CD14-positive monocyte (primary cell): ENCODE data around the gene RPL18. TPM values are rescaled to one million over a fixed set of nuclear protein-coding genes. Genes with fewer than 3 reads are reported as not detected.

ENCODE experiments used
- DNase-seq, 3 donors: peaks; one replicate each; pipeline ENCODE4 v3.0.0-alpha.2; 2011 to 2022
- H2AFZ ChIP-seq: 2 replicates; pipeline ENCODE4 v1.6.0; 2012; ENCODE audit warnings: mild to moderate bottlenecking, low read depth, low read length, inconsistent platforms; ENCODE audit not compliant: insufficient read depth, poor library complexity, severe bottlenecking
- H3K27ac ChIP-seq, 2 donors: 1 replicate in 1 of 2; 2 replicates in 1 of 2; pipeline ENCODE4 v1.5.1; 2012 to 2013; ENCODE audit warnings: low read length in 2 of 2, control low read depth in 1 of 2, inconsistent platforms in 1 of 2, low read depth in 1 of 2, mild to moderate bottlenecking in 1 of 2
- H3K27me3 ChIP-seq, 2 donors: one replicate each; pipeline versions ENCODE4 v1.6.0 to v1.6.1; 2011 to 2013; ENCODE audit warnings: low read length in 2 of 2; ENCODE audit not compliant: control insufficient read depth in 2 of 2, insufficient read depth in 2 of 2
- H3K36me3 ChIP-seq, 2 donors: replicated peaks in 1 of 2; 1 replicate in 1 of 2; 2 replicates in 1 of 2; pipeline versions ENCODE4 v1.5.1 to v1.6.1; 2012 to 2013; ENCODE audit warnings: low read length in 2 of 2, control low read depth in 1 of 2, inconsistent platforms in 1 of 2, mild to moderate bottlenecking in 1 of 2; ENCODE audit not compliant: insufficient read depth in 2 of 2, control insufficient read depth in 1 of 2
- H3K4me1 ChIP-seq, 2 donors: 1 replicate in 1 of 2; 2 replicates in 1 of 2; pipeline versions ENCODE4 v1.5.1 to v1.6.1; 2012 to 2013; ENCODE audit warnings: low read length in 2 of 2, control low read depth in 1 of 2, inconsistent platforms in 1 of 2, mild to moderate bottlenecking in 1 of 2, moderate library complexity in 1 of 2; ENCODE audit not compliant: insufficient read depth in 2 of 2, control insufficient read depth in 1 of 2
- H3K4me2 ChIP-seq: replicated peaks from 2 replicates; pipeline ENCODE3; 2012; ENCODE audit warnings: low read length, moderate library complexity, mild to moderate bottlenecking; ENCODE audit not compliant: poor library complexity, severe bottlenecking; ENCODE audit errors: extremely low read depth
- H3K4me3 ChIP-seq, 3 experiments: fragments of 200-600 bp in 1 of 3; sonication (generic) in 1 of 3; replicated peaks in 1 of 3; 1 replicate in 2 of 3; 2 replicates in 1 of 3; pipeline ENCODE4 v1.5.1; 2011 to 2013; ENCODE audit warnings: low read length in 3 of 3, mild to moderate bottlenecking in 3 of 3, control low read depth in 2 of 3, low read depth in 2 of 3, inconsistent platforms in 1 of 3, moderate library complexity in 1 of 3
- H3K79me2 ChIP-seq: 2 replicates; pipeline ENCODE4 v1.6.0; 2012; ENCODE audit warnings: mild to moderate bottlenecking, control low read depth, inconsistent platforms, low read length, moderate library complexity; ENCODE audit not compliant: insufficient read depth
- H3K9ac ChIP-seq: 2 replicates; pipeline ENCODE4 v1.6.0; 2017; ENCODE audit warnings: low read length, mild to moderate bottlenecking; ENCODE audit not compliant: insufficient read depth, poor library complexity, severe bottlenecking
- H3K9me3 ChIP-seq, 2 donors: replicated peaks in 1 of 2; 1 replicate in 1 of 2; 2 replicates in 1 of 2; pipeline versions ENCODE4 v1.5.1 to v1.6.1; 2012 to 2013; ENCODE audit warnings: low read length in 2 of 2, control low read depth in 1 of 2; ENCODE audit not compliant: control insufficient read depth in 1 of 2, insufficient read depth in 1 of 2
- H4K20me1 ChIP-seq: 2 replicates; pipeline ENCODE4 v1.6.0; 2012; ENCODE audit warnings: mild to moderate bottlenecking, low read length, control low read depth, moderate library complexity; ENCODE audit not compliant: insufficient read depth
- H3K27ac Mint-ChIP-seq, 7 donors: one replicate each; pipeline ENCODE4 v1.8.0; 2020; ENCODE audit warnings: mild to moderate bottlenecking in 7 of 7, mixed read lengths in 7 of 7, moderate library complexity in 6 of 7, inconsistent platforms in 2 of 7
- H3K27me3 Mint-ChIP-seq, 3 donors: one replicate each; pipeline ENCODE4 v1.8.0; 2021 to 2022; ENCODE audit warnings: low read depth in 3 of 3, mild to moderate bottlenecking in 3 of 3, mixed read lengths in 3 of 3, moderate library complexity in 3 of 3, inconsistent platforms in 1 of 3
- H3K36me3 Mint-ChIP-seq, 2 donors: one replicate each; pipeline ENCODE4 v1.8.0; 2020; ENCODE audit warnings: mixed read lengths in 2 of 2, inconsistent platforms in 1 of 2, mild to moderate bottlenecking in 1 of 2
- H3K4me1 Mint-ChIP-seq: one replicate; pipeline ENCODE4 v1.8.0; 2020; ENCODE audit warnings: mild to moderate bottlenecking, mixed read lengths
- H3K4me3 Mint-ChIP-seq, 2 donors: one replicate each; pipeline ENCODE4 v1.8.0; 2020; ENCODE audit warnings: mild to moderate bottlenecking in 2 of 2, mixed read lengths in 2 of 2, moderate library complexity in 1 of 2
- H3K9me3 Mint-ChIP-seq, 7 donors: one replicate each; pipeline ENCODE4 v1.8.0; 2020 to 2022; ENCODE audit warnings: mixed read lengths in 7 of 7, mild to moderate bottlenecking in 6 of 7, moderate library complexity in 6 of 7, inconsistent platforms in 2 of 7
- WGBS: methylation state at CpG from one replicate; pipeline ENCODE4 v1.1.5; 2013; ENCODE audit warnings: missing lambda C conversion rate; ENCODE audit not compliant: insufficient coverage; 5-methylcytosine and 5-hydroxymethylcytosine counted together
- intact Hi-C, 2 donors: fragments of 100-400 bp; cut with micrococcal nuclease; formaldehyde crosslinking; loops; one replicate each; pipeline versions ENCODE4 v1.15.0 to v1.15.1; 2023
- polyA plus RNA-seq, 3 donors: library from polyadenylated mRNA; depleted of rRNA in 1 of 3; unstranded in 2 of 3; stranded (reverse) in 1 of 3; fragments of 300-500 nt in 2 of 3; fragments of >200 nt in 1 of 3; fragmentation: Illumina TruSeq in 2 of 3; gene quantifications; 1 replicate in 2 of 3; 2 replicates in 1 of 3; pipeline ENCODE4 v1.2.3, GENCODE V29; 2012 to 2021
- TF ChIP-seq, protein P1 (sequence below): fragments of 200-600 bp; IDR thresholded peaks from one replicate; pipeline ENCODE4 v1.8.0; 2022; ENCODE audit warnings: antibody characterized with exemption, mild to moderate bottlenecking

The RPL18 gene
- polyA plus RNA-seq, 3 donors = 803 to 1,540 (median 892) TPM

GRCh38 chr19:48651683-48652048, 32.7 kb upstream of the RPL18 start:
- Histone ChIP-seq H2AFZ (no peak overlapping the region), H3K4me2 (no peak overlapping the region), H3K4me3 (no peak overlapping the region), H3K36me3 (no peaks in the 10 kb centered on the region), H3K27ac (no peak overlapping the region), H3K27me3 (no peaks in the 10 kb centered on the region), H3K9ac (no peak overlapping the region), H3K4me1 (peaks cover 18 to 28% of the 10 kb centered on the region in 2 donors), H3K79me2 (no peaks in the 10 kb centered on the region), H3K9me3 (no peaks in the 10 kb centered on the region), H4K20me1 (no peaks in the 10 kb centered on the region)
- WGBS = 78% methylated on average over 5 of the region's 5 CpGs
- peaks cover 6 to 17% (median 6%) of the 10 kb centered on the region in 3 donors for H3K27me3 Mint-ChIP-seq
- intact Hi-C loops = no loop called here
- H3K9me3 Mint-ChIP-seq = peaks cover 0 to 3% (median 0%) of the 10 kb centered on the region in 7 donors
- no peak for DNase-seq
- H3K27ac Mint-ChIP-seq = peak overlapping the region in 3 of 7 donors; percentile 31 to 52 (median 42)
- H3K4me3 Mint-ChIP-seq = no peak overlapping the region
- peaks cover 36% of the 10 kb centered on the region for H3K4me1 Mint-ChIP-seq
- H3K36me3 Mint-ChIP-seq = peaks cover 0 to 3% of the 10 kb centered on the region in 2 donors
- TF ChIP-seq, protein P1, sequence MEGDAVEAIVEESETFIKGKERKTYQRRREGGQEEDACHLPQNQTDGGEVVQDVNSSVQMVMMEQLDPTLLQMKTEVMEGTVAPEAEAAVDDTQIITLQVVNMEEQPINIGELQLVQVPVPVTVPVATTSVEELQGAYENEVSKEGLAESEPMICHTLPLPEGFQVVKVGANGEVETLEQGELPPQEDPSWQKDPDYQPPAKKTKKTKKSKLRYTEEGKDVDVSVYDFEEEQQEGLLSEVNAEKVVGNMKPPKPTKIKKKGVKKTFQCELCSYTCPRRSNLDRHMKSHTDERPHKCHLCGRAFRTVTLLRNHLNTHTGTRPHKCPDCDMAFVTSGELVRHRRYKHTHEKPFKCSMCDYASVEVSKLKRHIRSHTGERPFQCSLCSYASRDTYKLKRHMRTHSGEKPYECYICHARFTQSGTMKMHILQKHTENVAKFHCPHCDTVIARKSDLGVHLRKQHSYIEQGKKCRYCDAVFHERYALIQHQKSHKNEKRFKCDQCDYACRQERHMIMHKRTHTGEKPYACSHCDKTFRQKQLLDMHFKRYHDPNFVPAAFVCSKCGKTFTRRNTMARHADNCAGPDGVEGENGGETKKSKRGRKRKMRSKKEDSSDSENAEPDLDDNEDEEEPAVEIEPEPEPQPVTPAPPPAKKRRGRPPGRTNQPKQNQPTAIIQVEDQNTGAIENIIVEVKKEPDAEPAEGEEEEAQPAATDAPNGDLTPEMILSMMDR = no peak

GRCh38 chr19:48650974-48651682, 32.1 kb upstream of the RPL18 start:
- Histone ChIP-seq H3K4me3 (no peak overlapping the region), H3K36me3 (no peaks in the 10 kb centered on the region), H3K79me2 (no peaks in the 10 kb centered on the region), H2AFZ (no peak overlapping the region), H3K4me2 (no peak overlapping the region), H3K9me3 (no peaks in the 10 kb centered on the region), H3K27me3 (no peaks in the 10 kb centered on the region), H3K9ac (no peak overlapping the region), H3K4me1 (peaks cover 22 to 33% of the 10 kb centered on the region in 2 donors), H3K27ac (no peak overlapping the region), H4K20me1 (no peaks in the 10 kb centered on the region)
- H3K4me3 Mint-ChIP-seq = no peak overlapping the region
- intact Hi-C loops = no loop called here
- TF ChIP-seq, protein P1 = no peak
- H3K36me3 Mint-ChIP-seq = peaks cover 0 to 3% of the 10 kb centered on the region in 2 donors
- 98% methylated on average over 6 of the region's 12 CpGs for WGBS
- DNase-seq = no peak
- H3K27me3 Mint-ChIP-seq = peaks cover 5 to 18% (median 9%) of the 10 kb centered on the region in 3 donors
- peaks cover 37% of the 10 kb centered on the region for H3K4me1 Mint-ChIP-seq
- peaks cover 0 to 3% (median 0%) of the 10 kb centered on the region in 7 donors for H3K9me3 Mint-ChIP-seq
- H3K27ac Mint-ChIP-seq = peak overlapping the region in 2 of 7 donors; percentile 20 to 31
